Stimulated activated CD4-positive, alpha-beta T cell treated with anti-CD3 and anti-CD28 coated beads, Interleukin-12 subunit alpha, Interleukin-12 subunit beta, amount 100 ng/mL, for 24 hours (primary cell): ENCODE measurements around the gene CACNA2D2.
A peak's percentile ranks its signal among the peaks of the same experiment; 100 is the strongest.
"Not testable (repeated sequence)": the region's sequence is repeated elsewhere in the genome, so short reads cannot be mapped to it uniquely, and the experiment has no call there.

ENCODE experiments used
- DNase-seq, 2 experiments: peaks; one replicate each; pipeline ENCODE4 v3.0.0-alpha.2; 2020; ENCODE audit warnings: low read depth in 2 of 2

Gene CACNA2D2

DNA sequence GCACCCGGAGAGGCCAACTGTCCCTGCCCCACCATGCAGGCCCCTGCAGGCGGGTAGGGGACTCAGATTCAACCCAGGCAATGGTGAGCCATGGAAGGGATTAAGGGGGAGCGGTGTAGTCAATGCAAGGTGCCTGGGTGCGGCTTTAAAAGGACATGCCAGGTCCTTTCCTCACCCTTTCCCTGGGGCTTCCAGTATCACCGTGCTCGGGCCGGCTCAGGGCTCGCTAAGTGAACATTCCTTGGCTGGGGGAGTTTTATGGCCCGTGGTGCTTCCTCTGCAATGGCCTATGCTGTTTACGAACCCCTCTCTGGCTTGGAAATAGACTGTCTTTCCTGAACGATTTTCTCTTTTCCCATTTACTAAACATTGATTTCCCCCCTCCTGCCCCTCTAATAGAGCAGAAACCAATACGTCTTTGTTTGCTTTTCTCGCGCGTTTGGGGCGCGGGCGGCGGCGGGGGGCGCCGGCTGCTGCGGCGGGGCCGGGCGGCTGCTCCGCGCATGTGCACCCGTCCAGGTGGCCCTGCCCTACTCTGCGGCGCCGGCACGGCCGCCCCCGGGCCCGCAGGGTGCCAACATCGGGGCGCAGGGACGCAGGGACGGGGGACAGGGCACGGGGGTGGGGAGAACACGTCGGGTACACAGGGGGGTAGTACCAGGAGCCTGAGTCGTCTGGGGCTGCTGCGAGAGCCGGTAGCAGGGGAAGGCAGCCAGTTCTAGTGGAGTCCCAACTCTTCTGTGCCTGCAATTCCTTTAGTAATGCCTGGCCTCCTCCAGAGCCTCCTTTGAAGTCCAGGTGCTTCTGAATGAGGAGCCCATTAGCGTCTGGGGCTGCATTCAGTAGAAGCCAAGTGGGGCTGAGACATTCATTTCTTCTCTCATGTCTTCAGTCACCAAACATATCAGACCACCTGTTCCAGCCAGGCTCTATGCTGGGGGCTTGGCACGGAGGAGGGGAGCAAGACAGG lies 26.9 kb upstream of the CACNA2D2 start:
- DNase-seq, result no peak

DNA sequence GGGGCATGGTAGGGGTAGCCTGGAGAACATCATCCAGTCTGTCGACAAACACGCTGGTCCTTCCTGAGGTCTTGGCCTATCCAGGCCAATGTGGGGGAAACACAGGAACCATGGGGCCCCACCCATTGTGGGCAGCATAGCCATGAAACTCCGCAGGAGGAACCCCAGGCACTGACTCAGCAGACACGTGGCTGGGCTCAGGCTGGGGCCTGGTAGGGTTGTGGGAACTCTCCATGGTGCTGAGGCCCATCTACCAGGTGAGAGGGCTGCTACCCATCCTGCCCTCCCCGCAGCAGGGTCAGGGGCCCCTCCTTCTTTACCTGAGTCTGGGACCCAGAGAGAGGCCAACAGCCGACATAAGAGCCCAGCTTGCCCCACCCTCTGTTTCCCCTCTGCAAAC lies 22.6 kb upstream of the CACNA2D2 start:
- DNase-seq, result peak; percentile 28 to 60

DNA sequence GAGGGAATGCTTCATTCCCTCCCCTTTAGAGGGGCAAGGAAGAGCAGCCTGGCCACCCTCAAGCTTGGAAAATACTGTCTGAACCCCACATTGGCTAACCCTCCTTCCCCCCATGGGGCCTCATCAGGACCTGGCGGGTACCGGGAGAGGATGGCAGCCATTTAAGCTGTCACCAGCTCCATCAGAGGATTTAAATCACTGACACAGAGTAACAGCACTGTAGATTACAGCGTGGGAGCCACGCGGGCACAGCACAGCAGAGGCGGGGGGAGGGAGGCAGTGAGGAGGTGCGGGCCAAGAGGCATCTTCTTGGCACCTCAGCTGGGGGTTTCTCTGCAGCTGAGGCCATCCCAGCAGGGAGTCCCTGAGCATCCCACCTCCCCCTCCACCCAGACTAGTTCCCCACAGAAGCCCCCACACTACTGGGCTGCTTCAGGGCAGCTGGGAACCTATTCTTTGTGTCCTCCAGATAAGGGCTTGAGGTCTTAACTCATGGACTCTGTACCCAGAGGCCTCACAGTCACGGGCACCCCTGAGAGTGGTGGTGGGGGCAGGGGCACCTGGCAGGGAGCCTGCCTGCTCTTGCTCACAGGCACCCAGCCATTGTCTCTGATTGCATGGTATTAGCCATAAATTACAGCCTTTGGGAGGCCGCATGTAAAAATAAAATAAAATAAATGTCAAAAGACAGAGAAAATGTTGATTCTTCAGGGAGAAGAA lies 21.9 kb upstream of the CACNA2D2 start:
- no peak for DNase-seq

DNA sequence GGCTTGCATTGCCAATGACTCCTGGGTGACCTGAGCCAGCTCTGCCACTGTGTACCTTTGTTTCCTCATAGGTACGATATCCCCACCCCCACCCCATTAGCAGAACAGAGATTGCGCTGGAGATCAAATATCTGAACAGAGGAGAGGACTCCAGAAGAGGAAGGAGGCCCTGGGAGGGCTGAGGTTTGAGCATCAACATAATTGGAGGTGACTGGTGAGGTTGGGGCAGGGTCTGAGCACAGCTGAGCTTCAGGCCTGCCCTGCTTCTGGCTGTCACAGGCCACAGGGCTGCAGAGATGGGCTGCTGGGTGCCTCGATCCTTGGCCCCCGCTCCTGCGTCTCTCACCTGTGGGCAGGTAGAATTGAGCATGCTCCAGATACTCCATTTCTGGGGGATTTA lies 21.3 kb upstream of the CACNA2D2 start:
- no peak for DNase-seq

DNA sequence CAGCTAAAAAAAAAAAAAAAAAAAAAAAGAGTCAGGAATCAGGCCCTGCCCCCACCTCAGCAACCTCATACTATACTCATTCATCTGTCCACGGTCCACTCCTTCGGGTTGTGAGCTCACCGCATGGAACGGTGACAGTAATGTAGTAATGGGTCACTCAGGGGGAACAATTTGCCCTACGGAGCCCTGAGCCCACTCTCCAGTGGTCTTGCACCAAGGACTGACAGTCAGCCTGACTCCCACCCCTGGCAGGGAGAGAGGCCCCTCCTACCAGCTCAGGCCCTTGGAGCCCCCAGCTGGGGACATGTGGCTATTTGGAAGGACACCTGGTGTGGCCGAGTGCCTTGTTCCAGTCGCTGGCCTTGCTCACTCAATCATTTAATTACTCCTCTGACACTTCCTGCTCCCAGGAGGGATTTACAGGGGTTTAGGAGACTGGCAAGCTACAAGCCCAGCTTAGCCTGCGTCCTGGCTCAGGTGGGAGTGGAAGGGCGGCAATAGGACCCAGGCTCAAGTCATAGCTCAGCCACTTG lies 19.9 kb upstream of the CACNA2D2 start:
- no peak for DNase-seq

DNA sequence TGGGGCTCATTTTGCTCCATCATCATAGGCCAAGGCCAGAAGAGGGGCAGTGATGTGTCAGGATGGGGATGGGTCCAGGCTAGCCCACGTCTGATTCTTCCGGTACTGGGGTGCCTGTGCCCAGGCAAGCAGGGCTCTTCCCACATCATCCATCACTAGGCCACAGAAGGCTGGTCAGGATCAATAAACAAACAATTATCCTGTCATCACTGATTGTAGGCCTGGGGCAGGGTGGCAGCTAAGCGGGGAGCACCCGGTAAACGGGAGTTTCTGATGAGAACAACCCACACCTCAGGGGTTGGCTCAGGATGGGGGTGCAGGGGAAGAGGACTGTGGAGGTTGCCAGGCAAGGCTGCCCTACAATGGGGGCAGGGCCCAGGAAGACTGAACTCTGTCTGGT lies 18.1 kb upstream of the CACNA2D2 start:
- DNase-seq, result no peak

DNA sequence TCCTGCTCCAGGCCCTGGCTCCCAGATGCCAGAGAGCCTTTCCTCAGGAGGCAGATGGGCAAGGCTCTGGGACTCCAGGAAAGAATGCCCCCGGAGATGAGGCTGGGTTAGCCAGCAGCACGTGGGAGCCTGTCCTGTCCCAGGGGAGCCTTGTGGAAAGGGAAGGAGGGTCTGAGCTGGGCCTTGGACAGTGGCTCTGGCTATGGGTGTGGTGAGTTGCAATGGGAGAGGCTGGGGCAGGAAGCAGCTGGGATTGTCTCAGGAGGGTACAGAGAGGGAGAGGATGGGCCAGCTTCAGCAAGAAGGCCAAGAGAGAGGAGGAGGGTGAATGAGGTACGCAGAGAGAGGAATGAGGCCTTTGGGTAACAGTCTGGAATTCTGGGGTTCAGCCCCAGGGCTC lies 17.4 kb upstream of the CACNA2D2 start:
- DNase-seq, result no peak

DNA sequence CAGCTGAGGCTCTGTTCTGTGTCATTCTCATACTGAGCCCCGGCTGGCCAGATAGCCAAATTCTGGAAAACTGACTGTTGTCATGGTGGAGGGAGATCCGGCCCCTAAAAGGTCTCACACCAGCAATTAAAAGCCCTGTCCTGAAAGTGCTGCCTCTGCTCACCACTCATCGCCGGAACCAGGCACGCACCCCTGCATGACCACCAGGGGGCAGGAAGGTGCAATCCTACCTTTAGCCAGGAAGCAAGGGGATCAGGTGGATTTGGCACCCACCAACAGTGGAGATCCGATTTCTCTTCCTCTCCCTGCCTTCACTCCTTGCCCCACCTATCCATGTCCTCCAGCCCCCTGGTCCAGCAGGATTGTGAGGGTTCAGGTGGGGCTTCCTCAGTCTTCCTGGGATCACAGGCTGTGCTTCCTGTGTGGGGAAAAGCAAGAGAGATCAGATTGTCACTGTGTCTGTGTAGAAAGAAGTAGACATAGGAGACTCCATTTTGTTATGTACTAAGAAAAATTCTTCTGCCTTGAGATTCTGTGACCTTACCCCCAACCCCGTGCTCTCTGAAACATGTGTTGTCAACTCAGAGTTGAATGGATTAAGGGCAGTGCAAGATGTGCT lies 16.1 kb upstream of the CACNA2D2 start:
- peak; percentile 49 to 73 for DNase-seq

DNA sequence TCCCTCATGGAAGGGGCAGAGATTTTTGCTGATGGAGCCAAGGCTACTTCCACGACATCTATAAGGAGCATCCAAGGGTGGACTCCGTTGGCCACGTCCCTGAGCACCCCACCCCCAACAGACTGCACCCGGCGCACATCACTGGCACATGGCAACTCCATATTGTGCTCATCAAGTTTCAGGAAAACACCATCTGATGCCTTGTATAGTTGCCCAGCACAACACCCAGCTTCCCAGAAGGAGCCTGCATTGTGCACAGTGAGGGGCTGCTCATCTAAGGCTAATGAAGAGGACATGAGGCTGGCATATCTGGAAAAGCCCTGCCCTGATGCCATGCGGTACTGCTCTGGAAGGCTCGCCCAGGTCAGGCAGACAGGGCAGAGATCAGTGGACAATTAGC lies 15.0 kb upstream of the CACNA2D2 start:
- no peak for DNase-seq

DNA sequence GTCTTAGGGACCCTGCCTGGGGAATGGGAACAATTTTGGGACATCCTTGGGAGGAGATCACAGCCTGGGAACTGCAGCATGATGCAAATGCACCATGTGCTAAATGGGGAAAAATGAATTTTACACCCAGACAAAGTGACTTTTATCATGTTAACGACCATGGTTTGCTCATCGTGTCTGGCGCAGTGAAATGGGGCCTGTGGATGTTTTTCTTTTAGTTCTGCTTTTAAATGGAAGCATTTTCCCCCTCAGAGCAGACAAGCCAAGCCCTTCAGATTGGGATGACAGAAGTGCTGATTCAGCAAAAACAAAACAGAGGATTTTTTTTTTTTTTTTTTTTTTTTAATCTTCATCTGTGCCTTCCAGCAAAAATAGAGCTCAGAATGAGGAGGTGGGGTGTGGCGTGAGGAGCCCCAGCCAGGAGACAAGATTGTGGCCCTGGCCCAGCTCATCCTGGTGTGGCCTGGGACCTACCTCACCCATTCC lies 14.3 kb upstream of the CACNA2D2 start:
- DNase-seq, result no peak

DNA sequence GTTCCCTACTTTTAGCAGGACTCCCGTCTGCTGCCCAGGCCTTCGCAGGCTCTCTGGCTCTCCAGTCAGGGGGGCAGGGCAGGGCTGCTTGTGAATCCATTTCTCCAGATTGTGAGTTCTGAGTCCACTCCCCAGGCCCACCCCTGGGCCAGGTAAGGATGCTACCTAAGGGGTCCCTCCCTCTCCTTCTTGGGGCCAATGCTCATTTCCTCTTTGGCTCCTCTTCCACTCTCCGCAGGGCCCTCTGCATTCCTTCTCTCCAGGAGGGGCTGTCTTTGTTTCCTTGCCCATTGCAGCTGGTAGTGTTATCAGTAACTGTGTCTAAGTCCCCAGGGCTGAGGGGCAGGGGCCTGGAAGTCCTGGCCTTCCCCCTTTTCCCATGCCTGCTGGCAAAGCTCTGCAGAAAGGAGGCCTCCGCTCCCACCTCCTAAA lies 13.0 kb upstream of the CACNA2D2 start:
- DNase-seq, result no peak

DNA sequence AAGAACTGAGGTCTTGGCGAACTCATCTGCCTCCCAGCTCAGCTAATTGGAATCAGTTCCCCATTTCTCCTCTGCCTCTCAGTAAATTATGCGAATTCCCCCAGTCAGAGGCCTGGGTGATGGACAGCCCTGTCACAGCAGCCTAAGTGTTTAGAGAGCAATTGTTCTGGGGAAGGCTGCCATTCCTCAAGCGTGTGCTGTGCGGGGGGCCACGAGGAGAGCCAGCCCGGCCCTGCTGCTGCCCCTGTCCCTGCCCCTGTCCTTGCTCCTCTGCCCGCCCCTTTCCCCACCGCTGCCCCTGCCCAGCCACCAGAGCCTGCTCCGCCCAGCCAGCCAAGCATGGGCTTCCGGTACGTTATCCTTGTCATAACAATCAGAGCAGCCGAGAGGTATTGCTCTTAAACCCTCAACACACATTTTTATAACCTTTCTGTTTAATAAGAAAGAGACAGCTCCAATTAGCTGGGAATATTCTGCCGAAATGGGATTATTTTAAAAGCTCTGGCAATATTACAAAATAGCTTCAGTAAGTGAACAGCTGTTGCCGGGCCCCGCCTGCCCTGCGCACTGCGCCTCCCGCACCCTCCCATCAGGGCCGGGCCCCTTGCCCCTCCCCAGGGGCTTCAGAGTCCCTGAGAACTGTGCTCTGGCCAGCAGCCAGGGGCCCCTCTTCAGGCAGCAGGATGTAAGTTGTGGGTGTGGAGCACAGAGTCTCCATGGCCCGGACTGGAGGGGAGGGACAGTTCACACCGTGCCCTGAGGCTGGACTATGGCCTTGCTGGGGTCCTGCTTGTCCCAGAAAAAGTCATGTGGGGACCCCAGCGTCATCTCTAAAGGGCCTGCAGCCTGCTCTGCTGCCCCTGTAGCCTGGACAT lies 12.4 kb upstream of the CACNA2D2 start:
- no peak for DNase-seq

DNA sequence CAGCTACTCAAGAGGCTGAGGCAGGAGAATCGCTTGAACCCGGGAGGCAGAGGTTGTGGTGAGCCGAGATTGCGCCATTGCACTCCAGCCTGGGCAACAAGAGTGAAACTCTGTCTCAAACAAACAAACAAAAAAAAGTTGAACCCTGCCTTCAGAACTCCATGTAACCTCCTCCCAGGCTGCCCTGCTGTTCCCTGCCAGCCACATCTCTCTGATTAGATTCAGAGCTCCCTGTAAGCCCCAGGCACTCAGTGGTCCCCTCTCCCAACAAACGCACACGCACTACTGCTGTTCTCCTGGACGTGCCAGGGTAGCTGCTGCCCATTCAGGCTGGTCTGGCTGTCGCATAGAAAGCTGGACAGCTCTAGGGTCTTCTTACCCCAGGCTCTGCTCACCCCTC lies 9.5 kb upstream of the CACNA2D2 start:
- DNase-seq, result not testable (repeated sequence)

DNA sequence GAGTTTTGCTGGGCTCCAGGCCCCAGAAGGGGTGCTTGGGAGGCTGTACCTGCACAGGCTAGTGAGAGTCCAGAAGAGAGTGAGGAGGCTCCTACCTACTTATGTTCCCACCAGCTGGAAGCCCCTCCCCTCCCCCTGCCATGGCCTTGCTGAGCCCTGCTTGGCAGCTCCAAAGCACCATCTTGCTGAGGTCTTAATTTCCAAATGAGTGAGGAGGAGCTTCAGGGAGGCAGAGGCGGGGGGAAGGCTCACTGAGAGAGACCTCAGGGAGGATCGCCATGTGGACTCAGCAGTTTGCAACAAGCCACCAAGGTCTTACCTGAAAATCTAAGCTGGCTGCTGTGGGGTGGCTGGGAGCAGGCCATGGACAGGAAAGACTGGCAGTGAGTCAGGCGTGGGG lies 8.7 kb upstream of the CACNA2D2 start:
- no peak for DNase-seq

DNA sequence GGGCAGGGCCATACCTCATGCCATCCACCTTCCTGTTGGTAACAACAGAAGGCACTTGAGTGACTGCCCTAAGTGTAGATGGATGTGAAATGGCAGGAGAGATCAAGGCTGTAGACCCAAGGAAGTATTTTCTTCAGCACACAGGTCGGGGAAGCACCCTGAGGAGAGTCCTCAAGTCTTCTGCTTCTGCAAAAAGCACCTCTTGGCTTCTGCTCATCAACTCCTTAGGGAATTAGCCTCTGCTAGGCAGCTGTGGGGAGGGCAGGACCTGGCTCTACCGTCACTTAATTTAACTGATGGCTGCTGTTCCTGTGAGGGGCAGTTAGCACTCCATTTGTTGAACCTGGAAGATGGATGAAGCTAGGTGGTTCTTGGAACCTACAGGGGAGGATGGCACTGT lies 6.9 kb upstream of the CACNA2D2 start:
- DNase-seq, result no peak

DNA sequence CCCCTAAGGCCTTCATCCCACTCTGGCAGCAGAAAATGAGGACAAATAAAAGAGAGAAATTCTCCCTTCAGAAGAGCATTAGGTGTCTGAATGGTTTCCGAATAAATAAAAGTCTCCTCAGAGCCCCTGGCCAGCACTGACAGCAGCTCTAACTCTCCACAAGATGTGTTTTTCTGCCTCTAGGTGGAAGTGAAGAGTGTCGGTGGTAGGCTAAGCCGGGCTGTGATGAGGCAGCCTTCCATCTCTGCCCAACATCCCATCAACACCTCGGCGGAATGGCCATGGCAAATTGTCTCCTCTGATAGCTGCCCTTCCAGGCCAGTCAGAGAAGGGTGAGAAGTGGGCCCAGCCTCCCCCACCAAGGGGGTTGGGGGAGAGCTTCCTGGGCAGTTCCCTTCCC lies 6.3 kb upstream of the CACNA2D2 start:
- DNase-seq, result no peak

DNA sequence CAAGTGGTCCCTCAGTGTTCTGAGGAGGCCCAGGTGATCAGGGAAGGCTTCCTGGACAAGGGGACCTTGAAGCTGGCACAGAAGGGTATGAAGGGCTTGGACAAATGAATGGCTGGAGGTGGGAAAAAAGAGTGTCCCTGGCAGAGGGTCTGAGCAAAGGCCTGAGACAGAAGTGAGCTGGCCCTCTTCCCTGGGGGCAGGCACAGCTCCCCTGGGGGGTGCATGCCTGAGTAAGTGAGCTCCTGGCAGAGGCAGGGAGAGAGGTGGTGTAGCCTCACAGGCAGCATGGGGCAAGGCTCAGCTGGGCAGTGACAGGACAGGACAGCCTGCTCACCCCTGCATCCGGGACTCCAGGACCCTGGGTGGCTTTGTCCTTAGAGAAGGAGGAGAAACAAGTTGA lies 5.4 kb upstream of the CACNA2D2 start:
- DNase-seq, result no peak

DNA sequence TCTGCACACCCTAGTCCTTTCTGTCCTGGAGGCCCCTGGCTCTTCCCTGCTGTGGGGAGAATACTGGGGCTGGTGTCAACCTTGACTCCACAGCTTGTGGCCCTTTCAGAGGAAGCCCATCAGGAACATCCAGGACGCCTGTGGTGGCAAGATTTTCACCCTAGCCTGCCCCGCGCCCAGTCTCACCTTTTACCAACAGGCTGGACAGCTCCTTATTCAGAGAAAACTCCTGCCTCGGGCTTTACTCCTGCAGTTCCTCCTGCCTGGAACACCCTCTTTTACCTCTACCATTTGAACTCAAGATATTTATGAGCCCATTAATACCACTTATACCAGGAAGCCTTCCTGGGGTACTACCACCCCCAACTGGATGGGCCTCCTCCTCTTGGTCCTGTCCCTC lies 2.7 kb upstream of the CACNA2D2 start:
- DNase-seq, result no peak

DNA sequence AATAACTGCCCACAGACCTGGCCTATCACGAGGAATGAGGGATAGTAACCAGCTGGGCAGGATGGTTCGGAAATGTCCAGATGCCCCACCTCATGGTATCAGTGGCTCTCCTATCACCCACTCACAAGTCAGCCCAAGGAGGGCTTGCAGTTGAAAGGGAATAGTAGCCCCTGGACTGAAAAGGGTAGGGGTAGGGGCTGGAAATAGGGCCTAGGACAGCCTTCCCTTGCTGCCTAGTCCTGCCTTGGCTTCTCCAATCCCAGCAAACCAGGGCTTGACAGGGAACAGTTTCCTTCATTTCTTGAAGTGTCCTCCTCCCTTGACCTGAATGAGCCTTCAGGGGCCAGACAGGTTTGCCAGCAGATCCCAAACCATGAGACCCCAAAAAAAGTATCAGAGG lies 1.2 kb upstream of the CACNA2D2 start:
- no peak for DNase-seq

DNA sequence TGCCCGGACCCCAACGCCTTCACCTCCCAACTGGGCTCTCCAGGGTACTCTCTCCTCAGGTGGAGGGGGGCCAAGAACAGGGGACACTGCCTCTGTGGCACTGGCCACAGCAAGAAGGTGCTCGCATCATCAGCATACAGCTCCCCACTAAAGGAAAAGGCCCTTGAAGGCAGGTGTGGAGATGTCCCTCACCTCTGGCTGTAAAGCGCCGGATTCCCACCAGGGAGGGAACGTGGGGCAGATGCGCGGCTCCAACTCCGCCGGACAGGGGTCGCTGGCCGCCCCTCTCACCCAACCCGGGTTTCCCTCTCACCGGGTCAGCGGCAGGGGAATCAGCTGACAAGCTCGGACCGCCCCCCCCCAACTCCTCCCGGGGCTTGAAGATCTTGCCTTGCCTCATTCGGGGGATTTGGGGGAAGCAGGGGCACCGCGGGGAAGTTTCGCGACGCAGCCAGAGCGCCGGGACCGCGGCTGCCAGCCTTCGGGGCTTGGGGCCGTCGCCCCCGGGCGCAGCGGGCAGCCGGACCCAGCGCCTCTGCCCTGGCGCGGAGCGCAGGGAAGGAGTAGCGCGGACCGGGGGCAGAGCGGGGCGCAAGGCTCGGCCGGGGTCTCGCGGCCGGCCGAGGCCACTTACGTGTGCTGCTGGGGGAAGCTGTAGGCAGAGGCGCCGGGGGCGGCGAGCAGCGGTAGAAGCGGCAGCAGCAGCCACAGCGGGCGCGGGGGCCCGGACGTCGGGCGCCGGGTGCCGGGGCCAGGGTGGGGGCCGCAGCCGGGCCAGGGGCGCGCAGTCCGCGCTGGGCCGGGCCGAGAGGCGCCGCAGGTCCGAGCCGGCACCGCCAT lies 630 bp downstream of the CACNA2D2 start:
- DNase-seq, result peak in 1 of 2 experiments; percentile 4
